Lower lobe of right lung (tissue), 2 donors: ENCODE data around the gene PARVA. TPM values are rescaled to one million over a fixed set of nuclear protein-coding genes. Genes with fewer than 3 reads are reported as not detected.

ENCODE experiments used
- ATAC-seq, 2 donors: fragments of 200-7000 bp; cut with Tn5 transposase; one replicate each; pipeline ENCODE4 v1.9.1; 2020 to 2022; ENCODE audit warnings: mild to moderate bottlenecking in 2 of 2, moderate library complexity in 2 of 2
- DNase-seq: peaks from one replicate; pipeline ENCODE4 v3.0.0-alpha.2; 2020
- H3K27ac ChIP-seq: fragments of 200-600 bp; one replicate; pipeline ENCODE4 v1.8.0; 2022
- H3K27me3 ChIP-seq: fragments of 200-600 bp; one replicate; pipeline ENCODE4 v1.8.0; 2022; ENCODE audit warnings: low read depth
- H3K36me3 ChIP-seq: fragments of 200-600 bp; one replicate; pipeline ENCODE4 v1.8.0; 2022; ENCODE audit warnings: mild to moderate bottlenecking
- H3K4me1 ChIP-seq: fragments of 200-600 bp; one replicate; pipeline ENCODE4 v1.8.0; 2022
- H3K4me3 ChIP-seq: fragments of 200-600 bp; one replicate; pipeline ENCODE4 v1.8.0; 2022; ENCODE audit warnings: mild to moderate bottlenecking
- H3K9me3 ChIP-seq: fragments of 200-600 bp; one replicate; pipeline ENCODE4 v1.8.0; 2022
- CTCF ChIP-seq: fragments of 200-600 bp; IDR thresholded peaks from one replicate; pipeline ENCODE4 v1.8.0; 2022; ENCODE audit warnings: antibody characterized with exemption, mild to moderate bottlenecking
- intact Hi-C: fragments of 100-400 bp; cut with DNase I; formaldehyde crosslinking; loops from one replicate; pipeline ENCODE4 v1.11.0; 2022
- total RNA-seq: library from RNA; stranded (reverse); fragmentation: NEBNext Ultra II Directional; extraction: Animal tissue kit (Norgen Biotek cat#: 25700); gene quantifications from one replicate; pipeline ENCODE4 v1.2.1, GENCODE V29; 2021
- donor health status: DM: no; HTN: yes; CAD: no; lungs with severe emphysema.

The PARVA gene
- total RNA-seq, 1 donor from 2014 or later: 58.3 TPM

DNA sequence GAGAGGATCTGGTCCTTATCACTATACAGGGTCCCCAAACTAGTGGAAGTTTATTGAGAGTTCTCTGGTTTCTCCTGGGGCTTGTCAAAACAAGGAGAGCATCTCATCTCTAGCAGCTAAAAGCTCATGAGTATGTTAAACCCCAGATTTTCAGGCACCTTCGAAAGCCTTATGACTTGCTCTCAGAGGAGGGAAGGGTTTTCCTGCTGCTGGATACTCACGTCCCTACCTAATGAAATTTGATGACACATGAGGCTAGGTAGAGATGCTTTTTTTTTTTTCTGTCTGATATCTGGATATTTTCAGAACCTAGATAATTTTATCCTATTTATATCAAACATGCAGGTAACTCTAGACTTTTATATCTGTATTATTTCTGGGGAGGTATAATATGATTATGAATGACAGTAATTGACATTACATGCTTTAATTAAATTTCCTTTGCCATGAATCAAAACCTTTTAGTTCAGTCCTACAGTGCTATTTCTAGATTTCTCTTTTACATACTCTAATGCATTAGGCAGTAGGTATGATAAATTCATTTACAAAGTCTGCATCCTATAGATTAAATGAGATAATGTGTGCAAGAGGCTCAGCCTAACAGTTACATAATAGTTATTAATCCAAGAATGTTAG lies 73.9 kb downstream of the PARVA start:
- TF ChIP-seq CTCF: no peak
- no peak for DNase-seq
- no peak overlapping the region for H3K4me3 ChIP-seq
- H3K27me3 ChIP-seq: no peaks in the 10 kb centered on the region
- no peaks in the 10 kb centered on the region for H3K36me3 ChIP-seq
- no peak for ATAC-seq
- H3K9me3 ChIP-seq: no peaks in the 10 kb centered on the region
- no peak overlapping the region for H3K27ac ChIP-seq
- intact Hi-C loops: no loop called here
- H3K4me1 ChIP-seq: peaks cover 11% of the 10 kb centered on the region

GRCh38 chr11:12453243-12453642 lies 75.9 kb downstream of the PARVA start:
- DNase-seq: no peak
- intact Hi-C loops: no loop called here
- Histone ChIP-seq H3K4me1 (peaks cover 11% of the 10 kb centered on the region), H3K36me3 (no peaks in the 10 kb centered on the region), H3K9me3 (no peaks in the 10 kb centered on the region), H3K4me3 (no peak overlapping the region), H3K27ac (no peak overlapping the region), H3K27me3 (no peaks in the 10 kb centered on the region)
- no peak for TF ChIP-seq CTCF
- no peak for ATAC-seq

GRCh38 chr11:12454782-12455181 lies 77.4 kb downstream of the PARVA start:
- Histone ChIP-seq H3K27me3 (no peaks in the 10 kb centered on the region), H3K4me3 (no peak overlapping the region), H3K27ac (no peak overlapping the region), H3K4me1 (peaks cover 11% of the 10 kb centered on the region), H3K36me3 (no peaks in the 10 kb centered on the region), H3K9me3 (no peaks in the 10 kb centered on the region)
- DNase-seq (no peak), ATAC-seq (no peak)
- TF ChIP-seq CTCF: no peak
- intact Hi-C loops: no loop called here

- Histone ChIP-seq H3K4me1 (peaks cover 11% of the 10 kb centered on the region), H3K27me3 (no peaks in the 10 kb centered on the region), H3K9me3 (no peaks in the 10 kb centered on the region), H3K27ac (no peak overlapping the region), H3K36me3 (no peaks in the 10 kb centered on the region), H3K4me3 (no peak overlapping the region)
- no peak for DNase-seq
- peak in 1 of 2 donors; percentile 5 for ATAC-seq
- intact Hi-C loops: no loop called here
- TF ChIP-seq CTCF: no peak
Measured at GRCh38 chr11:12455938-12456337, 78.6 kb downstream of the PARVA start.

GRCh38 chr11:12456651-12457579 lies 79.5 kb downstream of the PARVA start:
- DNase-seq: no peak
- intact Hi-C loops: no loop called here
- no peak overlapping the region for H3K4me3 ChIP-seq

More at GRCh38 chr11:12456651-12457579, 79.5 kb downstream of the PARVA start:
- Histone ChIP-seq H3K36me3 (no peaks in the 10 kb centered on the region), H3K9me3 (no peaks in the 10 kb centered on the region), H3K4me1 (peaks cover 11% of the 10 kb centered on the region), H3K27ac (no peak overlapping the region), H3K27me3 (no peaks in the 10 kb centered on the region)
- TF ChIP-seq CTCF: no peak
- no peak for ATAC-seq
